Measurements from ENCODE around the gene CKAP4. TPM values are rescaled to one million over a fixed set of nuclear protein-coding genes. Genes with fewer than 3 reads are reported as not detected.

Gene CKAP4
- total and polyA plus RNA-seq, 2 of the 13 experiments (the other 11 are each of a cell fraction or from before 2014, with no cell fraction given) = 39.2 to 70.2 TPM

GRCh38 chr12:106296179-106296877 lies 48.5 kb upstream of the CKAP4 start (continued):
- TF ChIP-seq MYNN (CRISPR knock-in tag; IDR thresholded peaks at IDR 0.05; ENCODE audit: low read depth) = no peak
- no peak for TF ChIP-seq ZNF572 (CRISPR knock-in tag; IDR thresholded peaks at IDR 0.05)
- TF ChIP-seq JUND (CRISPR knock-in tag; IDR thresholded peaks at IDR 0.05) = no peak
- TF ChIP-seq NFIB (CRISPR knock-in tag; IDR thresholded peaks at IDR 0.05; ENCODE audit: borderline replicate concordance) = no peak
- no peak for TF ChIP-seq ZFP62 (CRISPR knock-in tag; IDR thresholded peaks at IDR 0.05)
- no peak for TF ChIP-seq REPIN1 (CRISPR knock-in tag; IDR thresholded peaks at IDR 0.05; ENCODE audit: borderline replicate concordance, low read depth)
- no peak for TF ChIP-seq RBM39 (IDR thresholded peaks at IDR 0.05; ENCODE audit: low read depth, low read length, poor library complexity, severe bottlenecking)
- no peak for TF ChIP-seq ZNF652 (CRISPR knock-in tag; IDR thresholded peaks at IDR 0.05; ENCODE audit: borderline replicate concordance, low read depth)
- no peak for TF ChIP-seq FOXP4 (CRISPR knock-in tag; IDR thresholded peaks at IDR 0.05)
- TF ChIP-seq JUN (CRISPR knock-in tag; IDR thresholded peaks at IDR 0.05) = no peak
- TF ChIP-seq, protein P1, sequence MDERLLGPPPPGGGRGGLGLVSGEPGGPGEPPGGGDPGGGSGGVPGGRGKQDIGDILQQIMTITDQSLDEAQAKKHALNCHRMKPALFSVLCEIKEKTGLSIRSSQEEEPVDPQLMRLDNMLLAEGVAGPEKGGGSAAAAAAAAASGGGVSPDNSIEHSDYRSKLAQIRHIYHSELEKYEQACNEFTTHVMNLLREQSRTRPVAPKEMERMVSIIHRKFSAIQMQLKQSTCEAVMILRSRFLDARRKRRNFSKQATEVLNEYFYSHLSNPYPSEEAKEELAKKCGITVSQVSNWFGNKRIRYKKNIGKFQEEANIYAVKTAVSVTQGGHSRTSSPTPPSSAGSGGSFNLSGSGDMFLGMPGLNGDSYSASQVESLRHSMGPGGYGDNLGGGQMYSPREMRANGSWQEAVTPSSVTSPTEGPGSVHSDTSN (CRISPR knock-in tag; IDR thresholded peaks at IDR 0.05) = no peak
- TF ChIP-seq NFYB (CRISPR knock-in tag; IDR thresholded peaks at IDR 0.05) = no peak
- TF ChIP-seq ZC3H4 (CRISPR knock-in tag; IDR thresholded peaks at IDR 0.05; ENCODE audit: borderline replicate concordance) = no peak
- TF ChIP-seq, protein P2, sequence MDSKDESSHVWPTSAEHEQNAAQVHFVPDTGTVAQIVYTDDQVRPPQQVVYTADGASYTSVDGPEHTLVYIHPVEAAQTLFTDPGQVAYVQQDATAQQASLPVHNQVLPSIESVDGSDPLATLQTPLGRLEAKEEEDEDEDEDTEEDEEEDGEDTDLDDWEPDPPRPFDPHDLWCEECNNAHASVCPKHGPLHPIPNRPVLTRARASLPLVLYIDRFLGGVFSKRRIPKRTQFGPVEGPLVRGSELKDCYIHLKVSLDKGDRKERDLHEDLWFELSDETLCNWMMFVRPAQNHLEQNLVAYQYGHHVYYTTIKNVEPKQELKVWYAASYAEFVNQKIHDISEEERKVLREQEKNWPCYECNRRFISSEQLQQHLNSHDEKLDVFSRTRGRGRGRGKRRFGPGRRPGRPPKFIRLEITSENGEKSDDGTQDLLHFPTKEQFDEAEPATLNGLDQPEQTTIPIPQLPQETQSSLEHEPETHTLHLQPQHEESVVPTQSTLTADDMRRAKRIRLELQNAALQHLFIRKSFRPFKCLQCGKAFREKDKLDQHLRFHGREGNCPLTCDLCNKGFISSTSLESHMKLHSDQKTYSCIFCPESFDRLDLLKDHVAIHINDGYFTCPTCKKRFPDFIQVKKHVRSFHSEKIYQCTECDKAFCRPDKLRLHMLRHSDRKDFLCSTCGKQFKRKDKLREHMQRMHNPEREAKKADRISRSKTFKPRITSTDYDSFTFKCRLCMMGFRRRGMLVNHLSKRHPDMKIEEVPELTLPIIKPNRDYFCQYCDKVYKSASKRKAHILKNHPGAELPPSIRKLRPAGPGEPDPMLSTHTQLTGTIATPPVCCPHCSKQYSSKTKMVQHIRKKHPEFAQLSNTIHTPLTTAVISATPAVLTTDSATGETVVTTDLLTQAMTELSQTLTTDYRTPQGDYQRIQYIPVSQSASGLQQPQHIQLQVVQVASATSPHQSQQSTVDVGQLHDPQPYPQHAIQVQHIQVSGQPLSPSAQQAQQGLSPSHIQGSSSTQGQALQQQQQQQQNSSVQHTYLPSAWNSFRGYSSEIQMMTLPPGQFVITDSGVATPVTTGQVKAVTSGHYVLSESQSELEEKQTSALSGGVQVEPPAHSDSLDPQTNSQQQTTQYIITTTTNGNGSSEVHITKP (CRISPR knock-in tag; IDR thresholded peaks at IDR 0.05; ENCODE audit: low read depth) = no peak
- no peak for TF ChIP-seq SSRP1 (CRISPR knock-in tag; IDR thresholded peaks at IDR 0.05)
- TF ChIP-seq ARNT2 (CRISPR knock-in tag; IDR thresholded peaks at IDR 0.05; ENCODE audit: low read depth) = no peak
- TF ChIP-seq ZFP82 (CRISPR knock-in tag; IDR thresholded peaks at IDR 0.05; ENCODE audit: borderline replicate concordance) = no peak
- TF ChIP-seq ZNF232 (CRISPR knock-in tag; IDR thresholded peaks at IDR 0.05; ENCODE audit: borderline replicate concordance) = no peak
- TF ChIP-seq HCFC1 (IDR thresholded peaks at IDR 0.05; ENCODE audit: low read depth, low read length) = no peak
- peak; percentile 91 for TF ChIP-seq FOSL2 (CRISPR knock-in tag; IDR thresholded peaks at IDR 0.05)
- TF ChIP-seq, protein P3, sequence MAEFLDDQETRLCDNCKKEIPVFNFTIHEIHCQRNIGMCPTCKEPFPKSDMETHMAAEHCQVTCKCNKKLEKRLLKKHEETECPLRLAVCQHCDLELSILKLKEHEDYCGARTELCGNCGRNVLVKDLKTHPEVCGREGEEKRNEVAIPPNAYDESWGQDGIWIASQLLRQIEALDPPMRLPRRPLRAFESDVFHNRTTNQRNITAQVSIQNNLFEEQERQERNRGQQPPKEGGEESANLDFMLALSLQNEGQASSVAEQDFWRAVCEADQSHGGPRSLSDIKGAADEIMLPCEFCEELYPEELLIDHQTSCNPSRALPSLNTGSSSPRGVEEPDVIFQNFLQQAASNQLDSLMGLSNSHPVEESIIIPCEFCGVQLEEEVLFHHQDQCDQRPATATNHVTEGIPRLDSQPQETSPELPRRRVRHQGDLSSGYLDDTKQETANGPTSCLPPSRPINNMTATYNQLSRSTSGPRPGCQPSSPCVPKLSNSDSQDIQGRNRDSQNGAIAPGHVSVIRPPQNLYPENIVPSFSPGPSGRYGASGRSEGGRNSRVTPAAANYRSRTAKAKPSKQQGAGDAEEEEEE (CRISPR knock-in tag; IDR thresholded peaks at IDR 0.05; ENCODE audit: borderline replicate concordance) = no peak
- TF ChIP-seq, protein P4, sequence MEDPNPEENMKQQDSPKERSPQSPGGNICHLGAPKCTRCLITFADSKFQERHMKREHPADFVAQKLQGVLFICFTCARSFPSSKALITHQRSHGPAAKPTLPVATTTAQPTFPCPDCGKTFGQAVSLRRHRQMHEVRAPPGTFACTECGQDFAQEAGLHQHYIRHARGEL (CRISPR knock-in tag; IDR thresholded peaks at IDR 0.05) = no peak

Data from HepG2 (cell line).